Measurements from ENCODE around the gene CCDC92B.

DNA sequence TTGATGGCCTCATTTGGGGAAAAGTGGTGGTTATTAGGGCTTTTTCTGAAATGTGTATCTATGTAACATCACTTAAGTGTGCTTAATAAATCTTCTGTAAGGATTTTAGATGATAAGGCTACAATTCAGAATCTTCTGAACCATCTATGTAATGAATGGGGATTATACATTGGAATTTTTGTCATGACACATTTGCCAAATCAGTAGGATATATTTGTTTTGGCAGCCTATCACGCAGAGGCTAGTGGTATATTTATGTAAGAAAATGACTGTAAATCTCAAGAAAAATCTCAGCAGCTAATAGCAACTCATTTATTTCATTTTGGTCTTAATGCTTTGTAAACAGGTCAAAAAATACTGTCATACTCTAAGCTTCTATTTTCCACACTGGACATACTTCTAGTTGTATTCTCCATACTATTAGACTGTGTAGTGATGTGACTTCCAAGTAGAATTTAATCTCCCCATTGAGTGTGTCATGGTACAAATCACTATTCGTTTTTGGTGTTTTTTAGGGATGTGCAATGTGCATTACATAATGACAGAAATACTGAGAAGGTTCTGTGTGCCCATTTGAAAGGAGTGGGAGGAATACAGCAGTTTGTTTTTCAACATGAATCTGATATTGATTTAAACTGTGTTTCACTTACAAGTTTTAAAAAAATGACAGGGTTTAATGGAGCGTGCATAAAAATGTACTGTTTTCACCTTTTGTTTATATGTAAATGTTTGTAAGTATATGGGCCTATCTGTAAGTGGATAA lies 67.1 kb downstream of the CCDC92B start:
- TF ChIP-seq, protein P1, sequence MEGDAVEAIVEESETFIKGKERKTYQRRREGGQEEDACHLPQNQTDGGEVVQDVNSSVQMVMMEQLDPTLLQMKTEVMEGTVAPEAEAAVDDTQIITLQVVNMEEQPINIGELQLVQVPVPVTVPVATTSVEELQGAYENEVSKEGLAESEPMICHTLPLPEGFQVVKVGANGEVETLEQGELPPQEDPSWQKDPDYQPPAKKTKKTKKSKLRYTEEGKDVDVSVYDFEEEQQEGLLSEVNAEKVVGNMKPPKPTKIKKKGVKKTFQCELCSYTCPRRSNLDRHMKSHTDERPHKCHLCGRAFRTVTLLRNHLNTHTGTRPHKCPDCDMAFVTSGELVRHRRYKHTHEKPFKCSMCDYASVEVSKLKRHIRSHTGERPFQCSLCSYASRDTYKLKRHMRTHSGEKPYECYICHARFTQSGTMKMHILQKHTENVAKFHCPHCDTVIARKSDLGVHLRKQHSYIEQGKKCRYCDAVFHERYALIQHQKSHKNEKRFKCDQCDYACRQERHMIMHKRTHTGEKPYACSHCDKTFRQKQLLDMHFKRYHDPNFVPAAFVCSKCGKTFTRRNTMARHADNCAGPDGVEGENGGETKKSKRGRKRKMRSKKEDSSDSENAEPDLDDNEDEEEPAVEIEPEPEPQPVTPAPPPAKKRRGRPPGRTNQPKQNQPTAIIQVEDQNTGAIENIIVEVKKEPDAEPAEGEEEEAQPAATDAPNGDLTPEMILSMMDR (IDR thresholded peaks at IDR 0.05; ENCODE audit: low read depth, low read length) = no peak
- no peak for TF ChIP-seq POLR2A (IDR thresholded peaks at IDR 0.05; ENCODE audit: extremely low read depth, insufficient read length)
- TF ChIP-seq, protein P2, sequence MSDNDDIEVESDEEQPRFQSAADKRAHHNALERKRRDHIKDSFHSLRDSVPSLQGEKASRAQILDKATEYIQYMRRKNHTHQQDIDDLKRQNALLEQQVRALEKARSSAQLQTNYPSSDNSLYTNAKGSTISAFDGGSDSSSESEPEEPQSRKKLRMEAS (IDR thresholded peaks at IDR 0.05; ENCODE audit: low read depth, low read length) = no peak
- no peak for TF ChIP-seq MYC (IDR thresholded peaks at IDR 0.05; ENCODE audit: low read depth, low read length)

Measured in NB4 (cell line).